PFSK-1 (cell line): Measurements from ENCODE around the gene KCNE4.

Source experiments
- FOXP2 ChIP-seq: optimal IDR thresholded peaks from 2 replicates; pipeline ENCODE3; 2011; ENCODE audit warnings: borderline replicate concordance, control low read depth, inconsistent platforms; ENCODE audit not compliant: insufficient read depth; ENCODE audit errors: extremely low read length, extremely low read depth
- POLR2AphosphoS5 ChIP-seq: IDR thresholded peaks from 2 replicates; pipeline ENCODE4 v1.6.1; 2012; ENCODE audit warnings: low read depth, mild to moderate bottlenecking, control low read depth, low read length, moderate library complexity
- REST ChIP-seq, 2 experiments: IDR thresholded peaks; 2 replicates each; pipeline versions ENCODE4 v1.6.1 to v1.8.0; 2011 to 2012; ENCODE audit warnings: low read depth in 2 of 2, low read length in 2 of 2, control low read depth in 1 of 2, inconsistent platforms in 1 of 2, mild to moderate bottlenecking in 1 of 2, moderate library complexity in 1 of 2; ENCODE audit not compliant: insufficient read depth in 1 of 2
- SIN3A ChIP-seq: IDR thresholded peaks from 2 replicates; pipeline ENCODE4 v1.6.1; 2012; ENCODE audit warnings: mild to moderate bottlenecking, low read length, moderate library complexity, borderline replicate concordance; ENCODE audit not compliant: insufficient read depth
- TAF1 ChIP-seq: IDR thresholded peaks from 2 replicates; pipeline ENCODE4 v1.6.1; 2012; ENCODE audit warnings: low read length, control low read depth, borderline replicate concordance; ENCODE audit not compliant: insufficient read depth

KCNE4 gene

GRCh38 chr2:223020971-223021675 is 30.9 kb upstream of the KCNE4 start:
- TF ChIP-seq FOXP2 (no peak), TAF1 (no peak), SIN3A (no peak)

- TF ChIP-seq FOXP2 (no peak), TAF1 (no peak), SIN3A (no peak), POLR2AphosphoS5 (no peak), REST (IDR thresholded peaks at IDR 0.05; ENCODE audit: insufficient read depth in 1 of 2, low read depth in 2 of 2, low read length in 2 of 2) (no peak)
These were observed 25.5 kb upstream of the KCNE4 start for GRCh38 chr2:223026357-223027110.

GRCh38 chr2:223027442-223027841 is 24.5 kb upstream of the KCNE4 start:
- no peak for TF ChIP-seq POLR2AphosphoS5
- TF ChIP-seq SIN3A = no peak
- no peak for TF ChIP-seq REST (IDR thresholded peaks at IDR 0.05; ENCODE audit: insufficient read depth in 1 of 2, low read depth in 2 of 2, low read length in 2 of 2)
- no peak for TF ChIP-seq FOXP2
- TF ChIP-seq TAF1 = no peak

- no peak for TF ChIP-seq REST (IDR thresholded peaks at IDR 0.05; ENCODE audit: insufficient read depth in 1 of 2, low read depth in 2 of 2, low read length in 2 of 2)
- no peak for TF ChIP-seq FOXP2
- TF ChIP-seq POLR2AphosphoS5 = no peak
- TF ChIP-seq SIN3A = no peak
- no peak for TF ChIP-seq TAF1
These were observed 22.7 kb upstream of the KCNE4 start for GRCh38 chr2:223029287-223029686.

DNA sequence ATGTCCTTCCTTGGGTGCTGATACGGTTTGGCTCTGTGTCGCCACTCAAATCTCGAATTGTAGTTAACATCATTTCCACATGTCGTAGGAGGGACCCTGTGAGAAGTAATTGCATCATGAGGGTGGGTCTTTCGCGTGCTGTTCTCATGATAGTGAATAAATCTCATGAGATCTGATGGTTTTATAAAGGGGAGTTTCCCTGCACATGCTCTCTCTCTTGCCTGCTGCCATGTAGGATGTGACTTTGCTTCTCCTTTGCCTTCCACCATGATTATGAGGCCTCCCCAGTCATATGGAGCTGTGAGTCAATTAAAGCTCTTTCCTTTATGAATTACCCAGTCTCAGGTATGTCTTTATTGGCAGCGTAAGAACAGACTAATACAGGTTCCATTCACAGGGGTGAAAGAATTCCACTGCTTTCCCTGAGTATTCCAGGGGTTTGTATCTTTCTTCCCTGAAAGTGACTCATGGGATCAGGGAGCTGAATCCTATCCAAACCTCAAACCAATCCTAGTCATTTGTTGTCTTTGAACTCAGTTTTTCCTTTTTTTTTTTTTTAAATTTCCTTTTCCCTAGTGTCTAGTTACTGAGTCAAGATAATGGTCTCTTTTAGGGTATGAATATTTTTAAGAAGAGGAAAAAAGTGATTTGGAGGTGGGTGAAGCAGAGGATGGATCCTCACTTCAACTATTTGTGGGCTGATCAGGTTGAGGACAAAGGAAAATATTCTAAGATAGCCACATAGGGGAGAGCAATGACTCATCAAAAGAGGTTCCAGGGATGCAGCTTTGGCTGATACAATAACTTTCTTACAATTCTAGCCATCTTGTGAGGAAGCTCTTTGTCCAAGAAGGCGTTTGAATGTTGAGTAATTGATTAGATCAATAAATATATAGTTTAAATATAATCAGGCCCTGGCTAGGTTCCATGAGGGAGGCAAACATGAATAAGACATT is 19.5 kb upstream of the KCNE4 start:
- TF ChIP-seq POLR2AphosphoS5 (no peak), SIN3A (no peak), FOXP2 (no peak), REST (IDR thresholded peaks at IDR 0.05; ENCODE audit: insufficient read depth in 1 of 2, low read depth in 2 of 2, low read length in 2 of 2) (no peak)
